Measurements from ENCODE around the gene TAX1BP1.

GRCh38 chr7:27771111-27771510 lies 31.1 kb downstream of the TAX1BP1 start:
- no peak for TF ChIP-seq CTCF (conservative IDR thresholded peaks at IDR 0.05; ENCODE audit: low read depth, low read length)
- no peak for TF ChIP-seq EZH2phosphoT487 (IDR thresholded peaks at IDR 0.05; ENCODE audit: borderline replicate concordance, low read length)

All from PC-3 (cell line).